ENCODE data around the gene AOPEP.

AOPEP gene

GRCh38 chr9:95107976-95108375 lies 381.5 kb downstream of the AOPEP start:
- DNase-seq, result no peak

DNA sequence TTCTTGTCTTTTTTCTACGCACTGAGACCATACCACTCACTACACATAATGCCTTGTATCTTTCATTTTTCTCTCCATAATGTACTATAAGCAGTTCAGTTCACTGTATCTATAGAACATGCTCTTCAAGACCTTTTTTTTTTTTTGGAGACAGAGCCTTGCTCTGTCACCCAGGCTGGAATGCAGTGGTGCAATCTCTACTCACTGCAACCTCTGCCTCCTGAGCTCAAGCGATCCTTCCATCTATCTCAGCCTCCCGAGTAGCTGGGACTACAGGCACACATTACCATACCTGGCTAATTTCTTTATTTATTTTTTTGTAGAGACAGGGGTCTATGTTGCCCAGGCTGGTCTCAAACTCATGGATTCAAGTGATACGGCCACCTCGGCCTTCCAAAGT lies 382.3 kb downstream of the AOPEP start:
- DNase-seq, result no peak

GRCh38 chr9:95109456-95109855 lies 383.0 kb downstream of the AOPEP start:
- DNase-seq, result no peak

- no peak for DNase-seq
Measured at GRCh38 chr9:95110921-95111525, 384.5 kb downstream of the AOPEP start.

GRCh38 chr9:95111716-95112115 lies 385.2 kb downstream of the AOPEP start:
- no peak for DNase-seq

DNA sequence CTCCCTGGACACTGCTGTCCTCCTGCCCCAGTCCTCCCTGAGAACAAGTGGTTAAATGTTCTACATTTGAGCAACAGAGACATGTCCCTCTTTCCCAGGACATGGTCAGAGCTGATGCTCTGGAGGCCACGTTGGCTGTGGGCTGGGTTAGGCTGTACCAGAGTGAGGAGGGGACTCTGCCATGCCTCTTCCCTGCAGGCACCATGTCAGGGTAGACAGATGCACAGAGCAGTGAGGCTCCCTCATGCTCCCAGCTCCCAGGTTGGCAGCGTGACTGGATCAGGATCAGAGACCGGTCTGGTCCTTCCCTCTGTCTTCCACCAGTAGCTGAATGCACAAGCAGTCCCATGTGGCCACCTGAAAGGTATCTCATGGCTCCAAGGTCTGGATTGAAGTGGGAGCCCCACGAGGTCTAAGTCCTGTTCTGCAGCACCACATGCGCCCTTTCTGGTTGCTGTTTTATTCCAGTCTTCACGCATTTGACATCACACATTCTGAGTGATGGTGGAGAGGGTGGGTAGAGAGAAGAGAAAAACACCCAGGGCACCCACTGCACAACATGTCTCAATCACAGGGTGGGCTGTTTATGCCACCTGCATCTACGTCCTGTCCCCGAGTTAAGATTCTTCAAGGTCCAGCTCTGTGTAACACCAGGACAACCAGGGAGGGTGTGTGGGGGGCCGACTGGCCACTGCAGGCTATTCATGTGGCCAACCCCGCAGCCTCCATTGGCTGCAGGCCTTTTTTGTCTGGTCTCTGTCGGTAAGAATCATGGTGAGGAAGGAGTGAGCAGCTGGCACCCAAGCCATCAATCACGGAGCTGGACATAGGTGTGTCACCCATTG lies 386.2 kb downstream of the AOPEP start:
- DNase-seq, result no peak

- no peak for DNase-seq
Measured at GRCh38 chr9:95115104-95115503, 388.6 kb downstream of the AOPEP start.

DNA sequence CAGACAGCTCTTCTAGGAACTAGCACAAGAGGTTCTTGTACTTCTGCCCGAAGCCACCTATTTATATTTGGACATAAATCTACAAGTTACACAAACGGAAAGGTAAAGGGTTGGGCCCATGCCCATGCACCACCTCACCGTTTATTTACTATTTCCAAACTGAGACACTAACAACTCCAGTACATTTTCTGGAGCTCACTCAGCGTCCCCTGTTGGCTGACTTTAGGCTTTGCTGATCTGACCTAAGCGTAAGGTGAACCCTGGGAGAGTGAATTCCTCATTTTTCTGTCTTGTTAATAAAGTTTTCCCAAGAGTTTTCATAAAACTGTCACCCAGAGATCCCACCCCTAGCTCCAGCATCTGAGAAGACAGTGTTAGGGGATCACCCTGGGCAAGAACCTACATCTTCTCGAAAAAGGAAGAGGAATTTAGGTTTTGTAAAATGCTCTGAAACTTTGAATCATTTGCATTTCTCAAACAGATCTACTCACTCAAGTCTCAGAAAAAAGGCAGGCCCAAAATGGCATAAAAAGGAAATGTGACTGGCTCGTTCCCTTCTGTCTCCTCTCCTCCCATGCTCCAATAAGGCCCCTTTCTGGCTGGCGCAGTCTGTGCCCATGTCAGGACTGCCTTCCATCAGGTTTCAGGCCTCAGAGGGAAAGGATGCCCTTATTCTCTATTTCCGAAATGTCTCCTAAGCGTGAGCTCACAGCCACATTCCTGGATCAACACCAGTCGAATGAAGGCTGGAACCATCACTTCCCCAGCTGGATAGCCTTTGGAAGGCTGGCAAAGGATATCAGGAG lies 389.7 kb downstream of the AOPEP start:
- DNase-seq, result no peak

- DNase-seq, result no peak
Measured at GRCh38 chr9:95116808-95117204, 390.3 kb downstream of the AOPEP start.

- DNase-seq, result no peak
Measured at GRCh38 chr9:95118596-95118995, 392.1 kb downstream of the AOPEP start.

DNA sequence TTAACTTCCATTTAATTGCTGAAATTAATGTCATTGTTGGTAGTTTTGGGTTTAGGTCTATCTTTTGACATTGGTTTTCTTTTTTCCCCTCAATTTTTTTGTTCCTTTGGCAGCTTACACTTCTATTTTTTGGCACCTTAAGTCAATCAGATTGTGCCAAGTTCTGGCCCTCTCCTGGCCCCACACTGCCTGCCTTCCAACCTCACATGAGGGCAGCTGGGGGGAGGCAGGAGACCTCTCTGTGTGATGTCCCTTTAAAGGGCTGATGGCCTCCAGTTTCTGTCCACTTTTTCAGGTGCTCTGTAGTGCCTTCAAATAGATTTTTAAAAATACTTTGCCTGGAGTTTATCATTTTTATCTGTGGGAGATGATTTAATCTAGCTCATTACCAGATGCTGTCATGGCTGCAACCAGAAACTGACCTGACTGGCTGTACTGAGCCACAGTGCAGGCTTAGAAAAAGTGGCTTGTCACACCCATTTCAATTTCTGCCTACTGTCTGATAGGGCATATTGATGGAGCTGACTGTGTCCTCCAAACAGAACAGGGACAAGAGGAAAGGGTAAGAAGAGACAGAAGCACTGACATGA lies 394.4 kb downstream of the AOPEP start:
- no peak for DNase-seq

DNA sequence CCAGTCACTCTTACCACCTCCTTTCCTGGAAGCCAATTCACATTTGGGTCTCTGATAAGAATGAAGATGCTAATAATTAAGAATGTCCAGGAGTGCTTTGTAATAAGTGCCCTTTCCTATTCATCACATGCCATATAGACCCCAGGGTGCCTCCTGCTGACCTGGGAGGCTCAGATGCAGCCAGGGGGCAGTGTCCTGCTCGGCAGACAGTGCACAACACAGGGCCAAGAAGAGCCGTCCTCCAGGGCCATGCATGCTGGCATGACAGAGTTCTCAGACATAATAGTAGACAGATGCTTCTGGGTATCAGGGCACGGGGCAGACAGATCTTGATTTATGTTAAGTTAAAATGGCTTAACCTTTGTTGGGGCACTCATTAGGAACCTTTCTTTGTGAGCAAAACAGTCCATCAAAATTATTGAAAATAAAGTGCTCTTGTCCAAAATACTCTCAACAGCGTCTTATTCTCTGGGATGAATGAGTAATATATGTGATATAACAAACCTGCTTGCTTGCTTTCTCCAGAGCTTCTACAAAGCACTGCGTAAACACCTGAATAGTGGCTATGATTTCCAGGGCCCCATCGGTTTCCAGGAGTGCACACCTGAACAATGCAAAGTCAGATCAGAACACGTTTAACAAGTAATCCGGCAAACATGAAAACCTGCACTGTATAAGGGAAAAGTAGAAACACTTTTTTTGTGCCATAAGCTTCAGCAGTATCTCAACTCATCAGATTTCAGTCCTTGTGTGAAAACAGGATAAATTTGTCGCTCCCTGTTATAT lies 398.3 kb downstream of the AOPEP start:
- DNase-seq, result no peak

DNA sequence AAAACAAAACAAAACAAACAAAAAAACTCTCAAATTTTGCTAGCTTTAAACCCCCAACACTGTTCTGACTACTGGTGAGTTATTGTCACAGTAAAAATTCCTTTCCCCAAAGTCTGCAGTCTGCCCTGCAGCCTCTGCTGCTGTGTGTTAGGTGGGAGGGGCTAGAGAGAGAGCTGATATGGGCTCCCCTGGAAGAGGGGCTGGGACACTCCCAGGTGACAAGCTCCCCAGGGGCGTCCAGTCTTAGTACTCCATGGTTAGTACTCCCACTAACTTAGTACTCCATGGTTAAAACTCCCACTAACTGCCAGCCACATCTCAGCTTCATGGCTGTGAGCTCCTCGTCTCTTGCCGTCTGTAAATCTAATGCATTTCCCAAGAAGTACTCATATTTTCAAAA lies 399.2 kb downstream of the AOPEP start:
- no peak for DNase-seq

GRCh38 chr9:95126739-95127138 lies 400.2 kb downstream of the AOPEP start:
- DNase-seq, result no peak

- peak; percentile 71 for DNase-seq
Measured at GRCh38 chr9:95127249-95128176, 401.0 kb downstream of the AOPEP start.

DNA sequence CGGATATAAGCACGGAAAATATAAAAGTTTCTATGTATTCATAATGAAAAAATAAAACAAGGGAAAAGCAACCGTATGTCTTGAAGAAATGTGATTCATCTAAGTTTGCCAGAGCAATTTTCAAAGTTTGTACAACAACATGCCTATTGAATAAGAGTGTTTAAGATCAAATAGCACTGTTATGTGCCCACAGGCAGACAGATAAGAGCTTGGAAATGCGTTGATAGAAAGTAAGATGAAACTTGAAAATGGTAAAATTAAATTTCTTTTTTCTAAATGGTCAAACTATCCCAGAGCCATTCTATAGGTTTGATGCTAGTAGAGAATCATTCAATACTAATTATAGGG lies 401.7 kb downstream of the AOPEP start:
- DNase-seq, result no peak

DNA sequence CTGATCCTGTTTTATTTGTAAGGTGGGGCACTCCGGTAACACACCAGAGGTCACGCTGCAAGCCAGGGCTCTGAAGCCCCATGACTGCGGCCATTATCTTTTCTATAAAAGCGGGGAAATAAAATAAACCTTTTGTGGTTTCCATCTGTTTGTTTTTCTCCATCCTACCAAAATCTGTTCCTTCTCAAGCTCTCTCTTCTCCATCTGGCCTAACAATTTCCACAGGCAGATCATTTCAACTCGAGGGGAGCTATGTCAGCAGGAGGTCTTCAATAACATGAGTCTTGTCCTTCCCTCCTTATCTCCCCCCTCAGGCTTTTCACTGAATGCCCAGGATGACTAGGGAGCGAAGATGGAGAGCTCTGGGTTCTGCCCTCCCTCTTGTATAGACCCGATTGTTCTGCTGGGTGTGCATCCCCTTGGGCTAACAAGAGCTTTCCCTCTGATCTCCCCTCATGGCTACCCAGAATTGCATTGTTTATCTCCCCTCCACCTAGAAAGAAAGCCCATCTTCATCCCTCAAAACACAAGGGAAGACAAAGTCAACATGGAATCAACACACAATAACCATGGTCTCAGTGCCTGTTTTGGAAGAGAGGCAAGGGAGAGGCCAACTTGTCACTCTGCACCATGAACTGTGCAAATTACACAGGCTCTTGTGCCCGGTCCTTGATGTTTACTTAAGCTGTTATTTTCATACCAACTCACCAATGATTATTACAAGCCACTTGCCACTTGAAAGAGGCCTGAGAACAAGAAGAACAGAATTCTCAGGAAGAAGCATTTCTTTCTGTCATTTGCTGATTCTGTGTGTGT lies 403.2 kb downstream of the AOPEP start:
- DNase-seq, result no peak

GRCh38 chr9:95130484-95130883 lies 404.0 kb downstream of the AOPEP start:
- no peak for DNase-seq

- peak; percentile 47 for DNase-seq
Measured at GRCh38 chr9:95131023-95131943, 404.8 kb downstream of the AOPEP start.
